NT2/D1 (cell line): ENCODE measurements around the gene FEN1.

Source experiments
- SUZ12 ChIP-seq: IDR thresholded peaks from 2 replicates; pipeline ENCODE4 v1.6.1; 2011; ENCODE audit not compliant: insufficient read length, insufficient read depth; ENCODE audit errors: extremely low read depth
- YY1 ChIP-seq: IDR thresholded peaks from 2 replicates; pipeline ENCODE4 v1.6.1; 2011; ENCODE audit not compliant: insufficient read length, insufficient read depth
- ZNF274 ChIP-seq: IDR thresholded peaks from 2 replicates; pipeline ENCODE4 v1.6.1; 2011; ENCODE audit warnings: mild to moderate bottlenecking, low read depth, low read length

DNA sequence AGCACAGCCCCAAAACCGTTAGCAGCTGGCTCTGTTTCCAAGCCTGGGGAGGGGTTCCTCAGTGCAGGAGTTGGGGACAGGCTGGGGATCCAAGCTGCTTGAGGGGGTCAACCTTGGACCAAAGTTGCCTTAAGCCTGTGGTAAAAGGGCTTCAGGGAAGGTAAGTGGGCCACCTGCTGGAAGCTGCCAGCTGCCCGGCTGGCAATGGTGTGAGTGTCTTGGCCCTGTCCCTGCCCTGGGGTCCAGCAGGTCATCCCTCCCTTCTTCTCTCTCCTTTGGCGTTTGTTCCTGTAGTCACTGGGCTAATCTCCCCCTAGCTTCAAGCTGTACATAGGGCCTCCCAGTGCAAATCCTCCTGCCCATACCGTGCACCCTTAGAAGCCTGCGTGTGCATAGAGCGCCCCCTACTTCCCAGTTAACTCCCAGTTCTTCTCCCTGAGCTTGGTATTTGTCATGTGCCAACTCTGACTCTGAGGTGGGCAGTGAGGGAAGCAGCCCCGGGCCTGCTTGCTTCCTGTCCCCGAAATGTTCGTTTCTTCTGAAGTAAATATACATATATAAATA is 4.7 kb upstream of the FEN1 start:
- TF ChIP-seq YY1 (no peak), ZNF274 (no peak), SUZ12 (no peak)
